ENCODE measurements around the gene ZFAND2B.

- no peak for TF ChIP-seq CTCF (IDR thresholded peaks at IDR 0.05; ENCODE audit: insufficient read depth, low read length, poor library complexity, severe bottlenecking)
- TF ChIP-seq EZH2phosphoT487 (conservative IDR thresholded peaks at IDR 0.05; ENCODE audit: low read length): no peak
Observed at GRCh38 chr2:219218732-219219701, 12.4 kb downstream of the ZFAND2B start, which contains the start of gene ABCB6.

Measured in SU-DHL-6 (cell line).